HG02623 (cell line): ENCODE results near the gene MEMO1.
"Not testable (repeated sequence)": the region's sequence is repeated elsewhere in the genome, so short reads cannot be mapped to it uniquely, and the experiment has no call there.

ENCODE experiments used
- ATAC-seq: cut with Tn5 transposase; IDR thresholded peaks from one replicate; pipeline ENCODE4 v1.9.1; 2021; ENCODE audit warnings: moderate library complexity; ENCODE audit not compliant: unreplicated experiment

The MEMO1 gene

DNA sequence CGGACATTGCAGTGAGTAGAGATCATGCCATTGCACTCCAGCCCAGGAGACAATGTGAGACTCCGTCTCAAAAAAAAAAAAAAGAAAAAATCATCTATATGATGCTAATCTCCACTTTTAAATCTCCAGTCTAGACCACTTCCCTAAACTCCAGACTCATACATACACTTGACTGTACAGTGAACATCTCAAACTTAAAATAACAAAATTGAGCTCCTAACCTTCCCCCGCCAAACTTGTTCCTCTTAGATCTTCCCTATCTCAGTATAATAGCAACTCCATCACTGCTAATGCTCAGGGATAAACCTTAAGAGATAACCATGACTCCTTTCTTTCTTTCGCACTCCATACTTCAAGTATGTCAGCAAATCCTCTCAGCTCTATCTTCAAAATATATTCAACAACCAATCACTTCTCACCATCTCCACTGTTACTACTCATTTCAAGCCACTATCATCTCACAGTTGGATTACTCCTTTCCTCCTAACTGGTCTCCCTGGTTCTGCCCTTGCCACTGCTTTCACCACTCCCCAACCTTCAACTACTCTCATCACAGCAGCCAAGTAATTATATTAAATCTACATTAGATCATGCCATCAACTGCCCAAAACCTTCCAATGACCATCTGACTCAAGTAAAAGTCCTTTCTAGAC lies 12.0 kb downstream of the MEMO1 start:
- no peak for ATAC-seq

DNA sequence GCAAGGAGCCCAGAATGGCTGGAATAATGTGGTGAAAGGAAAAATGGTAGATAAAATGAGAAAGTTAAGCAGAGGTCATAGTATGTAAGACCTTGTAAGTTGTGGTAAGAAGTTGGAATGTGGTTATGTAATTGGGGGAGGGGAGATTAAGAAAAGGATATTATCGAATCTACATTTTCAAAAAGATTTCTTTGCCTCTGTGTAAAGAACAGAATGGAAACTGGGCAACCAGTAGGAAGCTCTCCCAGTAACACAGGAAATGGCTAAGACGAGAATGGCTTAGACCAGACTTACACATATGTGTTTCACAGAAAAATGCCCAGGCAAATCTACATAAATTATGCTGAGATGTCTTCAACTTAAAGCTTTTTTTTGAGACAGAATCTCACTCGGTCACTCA lies 13.2 kb downstream of the MEMO1 start:
- ATAC-seq: no peak

DNA sequence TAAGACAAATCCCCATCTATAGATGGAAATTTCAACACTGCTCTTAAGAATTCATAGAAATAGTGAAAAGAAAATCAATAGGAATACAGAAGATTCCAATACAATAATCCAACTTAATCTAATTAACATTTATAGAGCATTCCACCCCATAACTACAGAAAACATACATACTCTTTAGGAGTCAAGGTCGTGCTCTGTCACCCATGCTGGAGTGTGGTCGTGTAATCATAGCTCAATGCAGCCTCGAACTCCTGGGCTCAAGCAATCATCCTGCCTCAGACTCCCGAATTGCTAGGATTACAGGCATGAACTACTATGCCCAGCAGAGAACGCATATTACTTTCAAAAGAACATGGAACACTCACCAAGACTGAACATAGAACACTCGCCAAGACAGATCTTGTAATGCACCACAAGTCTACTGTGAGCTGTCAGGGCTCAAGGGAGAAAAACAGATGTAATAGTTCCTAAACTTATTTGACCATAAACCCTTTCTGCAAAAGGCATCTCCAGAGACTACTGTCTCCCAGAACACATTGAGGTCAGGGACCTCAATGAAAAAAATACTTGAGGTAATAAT lies 14.1 kb downstream of the MEMO1 start:
- no peak for ATAC-seq

DNA sequence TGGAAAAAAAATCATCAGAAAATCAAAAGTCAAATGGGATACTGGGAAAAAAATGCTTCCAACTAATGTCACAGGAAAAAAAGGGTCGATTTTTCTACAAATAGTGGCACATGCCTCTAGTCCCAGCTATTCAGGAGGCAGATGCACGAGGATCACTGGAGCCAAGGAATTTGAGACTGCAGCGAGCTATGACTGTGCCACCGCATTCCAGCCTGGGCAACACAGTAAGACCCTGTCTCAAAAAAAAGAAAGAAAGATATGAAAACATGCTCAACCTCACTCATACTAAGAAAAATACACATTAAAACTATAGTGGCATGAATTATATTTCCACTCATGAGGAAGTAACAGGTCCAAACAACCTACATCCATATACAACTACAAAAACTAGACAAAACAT lies 17.9 kb downstream of the MEMO1 start:
- ATAC-seq: no peak

DNA sequence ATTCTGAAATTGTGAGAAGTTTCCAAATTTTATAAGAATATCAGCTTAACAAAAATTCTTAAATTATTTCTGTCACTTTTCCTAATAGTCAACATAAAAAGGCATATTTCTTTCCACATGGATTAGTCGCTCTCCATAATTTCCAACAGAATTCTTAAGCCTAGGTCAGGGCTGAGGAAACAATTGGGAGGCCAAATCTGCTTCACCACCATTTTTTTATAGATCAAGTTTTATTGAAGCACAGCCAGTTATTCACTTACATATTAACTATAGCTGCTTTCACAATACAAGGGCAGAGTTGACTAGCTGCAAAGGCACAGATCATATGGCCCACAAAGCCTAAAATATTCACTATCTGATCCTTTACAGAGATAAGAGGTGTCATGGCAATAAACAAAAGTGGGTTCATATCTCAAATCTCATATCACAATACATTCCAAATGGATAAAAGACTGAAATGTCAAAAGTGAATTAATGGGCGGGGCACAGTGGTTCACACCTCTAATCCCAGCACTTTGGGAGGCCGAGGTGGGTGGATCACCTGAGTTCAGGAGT lies 18.7 kb downstream of the MEMO1 start:
- ATAC-seq: no peak

DNA sequence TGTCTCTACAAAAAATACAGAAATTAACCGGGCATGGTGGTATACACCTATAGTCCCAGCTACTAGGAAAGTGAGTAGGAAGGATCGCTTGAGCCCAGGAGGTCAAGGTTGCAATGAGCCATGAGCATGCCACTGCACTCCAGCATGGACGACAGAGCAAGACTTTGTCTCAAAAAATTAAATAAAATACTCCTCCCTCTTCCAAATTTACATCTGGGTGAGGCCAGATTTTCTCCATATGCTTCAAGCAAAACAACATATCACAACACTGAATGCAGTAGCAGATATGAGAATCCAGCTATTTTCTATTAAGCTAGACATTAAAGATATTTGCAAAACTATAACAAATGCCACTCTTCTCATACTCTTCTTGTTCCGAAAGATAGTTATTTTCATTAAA lies 20.9 kb downstream of the MEMO1 start:
- ATAC-seq: no peak

DNA sequence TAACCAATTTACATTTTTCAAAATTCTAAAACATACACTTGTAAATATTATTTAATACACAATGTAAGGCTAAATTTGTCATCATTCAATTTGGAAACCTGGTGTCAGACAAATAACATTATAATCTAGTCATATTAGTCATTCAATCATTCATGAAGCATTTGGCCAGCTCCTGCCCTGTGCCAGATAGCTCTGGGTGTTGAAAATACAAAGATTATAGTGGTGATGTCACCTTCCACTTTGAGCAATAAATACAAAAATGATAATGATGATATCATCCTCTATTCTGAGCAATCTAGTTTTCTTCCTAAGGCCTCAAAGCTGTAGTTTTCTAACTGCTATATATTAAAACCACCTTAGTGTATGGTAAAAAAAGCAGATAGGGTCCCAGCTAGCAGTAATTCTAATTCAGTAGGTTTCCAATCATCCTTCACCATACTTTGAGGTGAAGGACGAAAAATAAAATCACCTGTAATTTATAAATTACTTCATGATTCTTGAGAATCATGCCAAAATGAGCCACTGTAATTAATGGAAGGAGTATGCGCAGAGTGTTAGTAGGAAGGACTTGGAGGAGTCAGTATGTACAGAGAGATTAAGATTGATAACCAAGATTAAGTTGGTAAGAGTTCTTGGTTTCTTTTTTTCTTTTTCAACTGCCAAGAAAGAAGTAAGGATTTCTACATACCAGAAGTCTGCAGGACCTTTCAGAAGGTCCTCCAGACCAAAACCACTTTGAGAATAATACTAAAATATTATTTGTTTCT lies 23.2 kb downstream of the MEMO1 start:
- no peak for ATAC-seq

DNA sequence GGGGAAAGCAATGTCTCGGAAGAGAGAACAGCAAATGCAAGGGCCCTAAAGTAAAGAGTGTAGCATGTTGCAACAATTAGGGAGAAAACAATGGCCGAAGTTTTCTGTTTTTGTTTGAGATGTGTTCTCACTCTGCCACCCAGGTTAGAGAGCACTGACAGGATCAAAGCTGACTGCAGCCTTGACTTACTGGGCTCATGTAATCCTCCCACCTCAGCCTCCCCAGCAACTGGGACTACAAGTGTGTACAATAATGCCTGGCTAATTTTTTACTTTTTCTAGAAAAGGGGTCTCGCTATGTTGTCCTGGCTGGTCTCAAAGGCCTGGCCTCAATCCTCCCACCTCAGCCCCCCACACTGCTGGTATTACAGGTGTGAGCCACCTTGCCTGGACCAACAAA lies 23.9 kb downstream of the MEMO1 start:
- ATAC-seq: no peak

DNA sequence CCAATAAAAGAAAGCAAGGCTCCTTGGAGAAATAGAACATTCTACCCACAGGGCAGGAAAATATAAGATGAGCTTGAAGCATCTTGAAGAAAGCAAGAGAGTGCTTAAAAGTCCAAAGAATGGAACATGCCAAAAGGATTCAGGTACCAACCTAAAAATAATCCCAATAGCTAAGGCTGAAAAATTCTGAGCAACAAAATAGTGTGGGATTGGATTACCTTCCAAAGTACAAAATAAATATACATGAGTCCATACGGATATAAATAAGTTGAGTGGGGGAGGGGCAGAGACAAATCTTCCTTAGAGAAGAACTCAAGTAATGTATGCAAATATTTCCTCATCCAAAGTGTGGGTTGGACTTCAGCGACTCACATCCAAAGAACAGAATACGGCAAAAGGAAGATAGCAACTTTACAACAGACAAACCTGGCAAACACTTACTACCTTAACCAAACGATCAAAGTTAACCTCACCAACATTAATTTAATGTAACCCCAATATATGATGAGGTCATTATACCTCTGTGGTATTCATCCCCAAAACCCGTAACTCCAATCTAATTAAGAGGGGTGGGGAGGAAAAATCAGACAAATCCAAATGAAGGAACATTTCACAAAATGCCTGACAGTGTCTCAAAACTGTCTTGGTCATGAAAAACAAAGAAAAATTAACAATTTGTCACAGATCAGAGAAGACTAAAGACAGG lies 26.9 kb downstream of the MEMO1 start:
- no peak for ATAC-seq

DNA sequence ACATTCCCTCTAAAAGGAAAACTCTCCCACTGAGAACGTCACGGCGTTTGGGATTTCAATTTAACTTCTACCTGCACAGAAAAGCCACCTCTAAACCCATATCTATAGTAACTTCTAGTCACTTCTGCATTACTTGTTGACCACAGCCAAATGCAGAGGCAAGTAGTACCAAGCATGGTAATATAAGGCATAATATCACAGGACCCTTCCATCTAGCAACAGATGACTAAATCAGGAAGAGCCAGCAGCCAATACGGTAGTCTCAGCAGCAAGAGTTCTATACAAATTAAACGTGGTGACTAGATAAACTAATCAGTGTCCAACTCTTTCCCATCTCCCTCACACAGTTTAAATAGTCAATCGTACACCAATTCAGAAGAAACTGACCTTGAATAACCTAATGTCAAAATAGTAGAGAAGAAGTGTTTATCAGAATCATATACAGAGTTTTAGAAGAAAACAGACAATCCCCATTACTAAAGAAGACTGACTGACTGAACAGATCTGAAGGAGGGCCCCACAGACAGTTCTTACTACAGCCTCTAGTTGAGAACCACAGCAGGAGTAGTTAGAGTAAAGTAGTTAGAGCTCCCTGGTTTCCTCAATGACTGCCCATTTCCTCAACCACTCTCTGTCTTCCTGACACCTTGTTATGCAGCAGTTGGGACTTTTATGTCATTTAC lies 30.0 kb downstream of the MEMO1 start:
- peak; percentile 98 for ATAC-seq

DNA sequence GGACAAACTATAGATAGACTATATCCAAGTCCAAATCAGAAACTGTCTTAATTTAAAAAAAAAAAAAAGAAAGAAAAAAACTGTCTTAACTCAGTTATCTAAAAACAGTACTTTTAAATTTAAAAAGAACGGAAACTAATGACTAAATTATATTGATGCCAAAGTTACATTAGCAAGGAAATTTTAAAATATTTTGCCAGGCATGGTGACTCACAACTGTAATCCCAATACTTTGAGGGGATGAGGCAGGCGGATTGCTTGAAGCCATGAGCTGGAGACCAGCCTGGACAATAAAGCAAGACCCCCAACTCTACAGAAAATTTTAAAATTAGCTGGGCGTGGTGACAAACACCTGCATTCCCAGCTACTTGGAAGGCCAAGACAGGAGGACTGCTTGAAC lies 30.9 kb downstream of the MEMO1 start:
- no peak for ATAC-seq

DNA sequence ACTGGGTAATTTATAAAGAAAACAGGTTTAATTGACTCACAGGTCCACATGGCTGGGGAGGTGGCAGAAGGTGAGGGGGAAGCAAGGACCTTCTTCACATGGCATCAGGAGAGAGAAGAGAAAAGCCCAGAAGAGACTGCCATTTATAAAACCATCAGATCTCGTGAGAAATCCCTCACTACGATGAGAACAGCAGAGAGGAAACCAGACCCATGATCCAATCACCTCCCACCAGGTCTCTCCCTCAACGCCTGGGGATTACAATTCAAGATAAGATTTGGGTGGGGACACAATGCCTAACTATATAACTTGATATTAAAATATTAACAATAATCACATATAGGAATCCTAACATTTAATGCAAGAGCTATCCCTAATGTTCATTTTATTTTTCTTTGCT lies 31.8 kb downstream of the MEMO1 start:
- no peak for ATAC-seq

DNA sequence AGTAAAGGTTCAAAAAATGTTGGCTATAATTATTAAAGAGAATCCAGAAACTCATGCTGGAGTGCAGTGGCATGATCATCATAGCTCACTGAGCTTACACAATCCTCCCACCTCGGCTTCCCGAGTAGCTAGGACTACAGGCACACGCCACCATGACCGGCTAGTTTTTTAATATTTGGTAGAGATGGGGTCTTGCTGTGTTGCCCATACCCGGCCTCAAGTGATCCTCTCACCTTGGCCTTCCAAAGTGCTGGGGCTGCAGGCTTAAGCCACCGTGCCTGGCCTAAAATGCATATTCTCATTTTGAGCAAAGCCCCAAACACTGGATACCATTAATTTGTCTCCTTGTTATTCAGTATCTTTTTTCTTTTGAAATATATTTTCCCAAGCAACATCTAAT lies 32.4 kb downstream of the MEMO1 start:
- ATAC-seq: no peak

DNA sequence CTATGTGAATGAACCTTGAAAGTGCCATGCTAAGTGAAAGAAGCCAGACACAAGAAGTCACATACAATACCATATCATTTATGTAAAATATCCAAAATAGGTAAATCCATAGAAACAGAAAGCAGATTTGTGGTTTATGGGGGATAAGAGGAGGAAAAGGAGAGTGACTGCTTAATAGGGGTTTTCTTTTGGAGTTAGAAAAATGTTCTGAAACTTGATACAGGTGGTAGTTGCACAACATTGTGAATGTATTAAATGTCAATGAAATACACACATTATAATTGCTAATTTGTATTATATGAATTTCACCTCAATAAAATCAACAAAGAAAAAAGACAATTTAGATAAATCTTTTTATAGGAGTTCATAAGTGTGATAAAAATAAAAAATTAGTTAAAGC lies 37.1 kb downstream of the MEMO1 start:
- ATAC-seq: no peak

DNA sequence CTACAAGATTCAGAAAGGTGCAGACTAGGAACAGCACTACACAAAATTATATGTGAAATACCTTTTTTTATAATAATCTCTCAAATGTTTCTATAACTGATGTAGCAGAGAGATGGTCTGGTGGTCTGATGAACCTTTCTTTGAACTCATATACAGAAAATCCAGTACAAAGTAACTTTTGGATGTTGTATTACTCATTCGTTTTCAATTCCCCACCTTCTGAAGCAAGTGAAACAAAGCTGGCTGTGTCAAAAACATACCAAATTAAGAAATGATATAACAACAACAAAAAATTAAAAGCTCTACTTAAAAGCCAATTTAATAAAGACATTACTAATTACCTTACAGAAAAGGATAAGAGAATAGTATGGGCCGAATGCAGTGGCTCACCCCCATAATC lies 38.7 kb downstream of the MEMO1 start:
- no peak for ATAC-seq

DNA sequence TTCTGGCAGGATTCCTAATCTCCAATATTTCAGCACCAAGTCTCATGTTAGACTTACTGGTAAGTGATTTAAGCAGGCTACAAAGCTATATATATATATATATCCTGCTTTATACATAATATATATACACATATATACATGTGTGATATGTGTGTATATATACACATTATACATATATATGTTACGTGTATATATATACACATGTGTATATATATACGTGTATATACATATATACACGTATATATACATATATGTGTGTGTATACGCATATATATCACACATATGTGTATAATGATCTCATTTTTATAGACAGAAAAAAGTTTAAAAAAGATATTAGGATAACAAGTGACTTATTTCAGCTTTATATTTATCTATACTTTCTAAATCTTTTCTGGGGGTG lies 41.6 kb downstream of the MEMO1 start:
- ATAC-seq: no peak

DNA sequence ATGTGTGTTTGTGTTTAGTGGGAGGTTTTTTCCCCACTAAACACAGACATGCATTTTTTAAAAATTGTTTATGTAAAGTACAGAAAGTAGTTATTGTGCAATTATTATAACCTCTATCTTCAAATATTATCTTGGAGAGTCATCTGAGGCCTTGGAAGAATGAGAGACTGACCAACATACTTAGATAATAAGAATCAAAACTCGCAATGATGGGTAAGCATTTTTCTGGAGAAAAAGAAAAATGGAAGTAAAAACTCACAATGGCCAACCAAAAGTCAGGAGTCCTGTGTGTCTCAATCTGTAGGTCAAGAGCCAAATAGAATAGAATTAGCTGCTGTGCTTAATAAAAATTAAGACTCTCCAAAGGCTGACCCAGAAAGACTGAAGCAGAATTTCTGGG lies 43.0 kb downstream of the MEMO1 start:
- ATAC-seq: no peak

DNA sequence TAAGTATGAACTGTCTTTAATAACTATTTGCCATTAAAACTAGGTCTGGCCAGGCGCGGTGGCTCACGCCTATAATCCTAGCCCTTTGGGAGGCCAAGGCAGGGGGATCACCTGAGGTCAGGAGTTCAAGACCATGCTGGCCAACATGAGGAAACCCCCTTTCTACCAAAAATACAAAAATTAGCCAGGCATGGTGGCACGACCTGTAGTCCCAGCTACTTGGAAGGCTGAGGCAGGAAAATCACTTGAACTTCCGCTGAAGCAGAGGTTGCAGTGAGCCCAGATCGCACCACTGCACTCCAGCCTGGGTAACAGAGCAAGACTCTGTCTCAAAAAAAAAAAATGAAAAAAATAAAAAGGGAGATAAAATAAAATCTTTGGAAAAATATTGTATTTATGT lies 44.4 kb downstream of the MEMO1 start:
- ATAC-seq: not testable (repeated sequence)

DNA sequence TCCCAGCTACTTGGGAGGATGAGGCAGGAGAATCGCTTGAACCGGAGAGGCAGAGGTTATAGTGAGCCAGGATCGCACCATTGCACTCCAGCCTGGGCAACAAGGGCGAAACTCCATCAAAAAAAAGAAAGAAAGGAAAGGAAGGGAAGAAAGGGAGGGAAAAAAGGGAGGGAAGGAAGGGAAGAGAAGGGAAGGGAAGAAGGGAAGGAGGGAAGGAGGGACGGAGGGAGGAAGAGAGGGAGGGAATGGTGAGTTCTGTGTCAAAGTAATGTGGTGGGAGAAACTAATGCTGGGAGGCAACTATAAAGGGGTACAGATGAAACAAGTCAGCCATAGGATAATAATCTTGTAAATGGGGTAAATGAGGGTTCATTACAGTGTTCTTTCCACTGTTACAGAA lies 45.7 kb downstream of the MEMO1 start:
- no peak for ATAC-seq

DNA sequence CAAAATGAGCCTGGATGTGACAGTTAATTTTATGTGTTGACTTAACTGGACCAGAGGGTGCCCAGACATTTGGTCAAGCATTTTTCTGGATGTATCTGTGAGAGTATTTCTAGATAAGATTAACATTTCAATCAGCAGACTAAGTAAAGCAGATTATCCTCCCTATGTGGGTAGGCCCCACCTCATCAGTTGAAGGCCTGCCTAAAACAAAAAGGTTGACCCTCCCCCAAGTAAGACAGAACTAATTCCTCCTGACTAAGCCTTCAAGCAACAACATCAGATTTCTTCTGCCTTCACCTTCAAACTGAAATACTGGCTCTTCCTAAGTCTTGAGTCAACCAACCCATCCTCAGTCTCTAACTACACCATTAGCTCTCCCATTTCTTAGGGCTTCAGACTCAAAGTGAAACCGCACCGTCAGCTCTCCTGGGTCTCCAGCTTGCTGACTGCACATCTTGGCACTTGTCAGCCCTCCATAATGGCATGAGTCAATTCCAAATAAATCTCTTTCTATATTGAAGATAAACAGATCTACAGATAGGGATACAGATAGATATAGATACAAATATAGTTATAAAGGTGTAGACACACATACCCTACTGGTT lies 47.9 kb downstream of the MEMO1 start:
- no peak for ATAC-seq
